GM12878 (cell line): ENCODE data around the gene ARHGEF38. TPM values are rescaled to one million over a fixed set of nuclear protein-coding genes. Genes with fewer than 3 reads are reported as not detected.

Source experiments
- ATAC-seq: fragments of 200-7000 bp; cut with Tn5 transposase; 3 replicates; pipeline ENCODE4 v1.9.1; 2020; ENCODE audit warnings: mild to moderate bottlenecking, moderate library complexity
- BruUV-seq: library from RNA; stranded (reverse); fragments of 400-500 nt; replicated peaks from 2 replicates; lab custom pipeline; 2021; lab: Mats Ljungman, UMichigan
- CTCF ChIA-PET: fragments of 300-600 bp; sonication (Branson Sonifier 250); formaldehyde crosslinking; extraction: SDS; loops from one replicate; lab custom pipeline; 2021; ENCODE audit warnings: inconsistent platforms; lab: Yijun Ruan, JAX
- POLR2A ChIA-PET: fragments of 350-600 bp; formaldehyde crosslinking; extraction: SDS; loops from one replicate; lab custom pipeline; 2021; ENCODE audit warnings: inconsistent platforms; lab: Charles Lee
- RAD21 ChIA-PET: fragments of 300-600 bp; sonication (Branson Sonifier 250); formaldehyde crosslinking; loops from one replicate; lab custom pipeline; 2023; ENCODE audit warnings: antibody characterized with exemption; ENCODE audit not compliant: unreplicated experiment; lab: Charles Lee
- SMC1A ChIA-PET: fragments of 300-600 bp; sonication (Branson Sonifier 250); formaldehyde crosslinking; loops from one replicate; lab custom pipeline; 2023; ENCODE audit not compliant: unreplicated experiment, uncharacterized antibody; lab: Charles Lee
- DNase-seq: peaks from one replicate; pipeline ENCODE4 v3.0.0-alpha.2; 2011; ENCODE audit warnings: low read depth, low spot score
- FAIRE-seq: peaks from 3 replicates; lab custom pipeline; 2011; peaks lifted over from hg19 to GRCh38; lab: Jason Lieb, UNC
- H2AFZ ChIP-seq: 2 replicates; pipeline ENCODE4 v1.6.0; 2011; ENCODE audit warnings: low read depth, low read length, control low read depth; ENCODE audit not compliant: control insufficient read depth
- H3K27ac ChIP-seq: 2 replicates; pipeline ENCODE4 v1.5.1; 2011; ENCODE audit warnings: control low read depth; ENCODE audit not compliant: control insufficient read depth, insufficient read depth
- H3K27me3 ChIP-seq, 2 experiments: replicated peaks in 1 of 2; 2 replicates each; pipeline versions ENCODE4 v1.6.0 to v1.6.1; 2011; ENCODE audit warnings: low read length in 1 of 2; ENCODE audit not compliant: control insufficient read depth in 2 of 2, insufficient read depth in 2 of 2
- H3K36me3 ChIP-seq, 2 experiments: 2 replicates each; pipeline ENCODE4 v1.5.1; 2011; ENCODE audit warnings: low read length in 1 of 2; ENCODE audit not compliant: control insufficient read depth in 2 of 2, insufficient read depth in 2 of 2
- H3K4me1 ChIP-seq: 2 replicates; pipeline ENCODE4 v1.6.1; 2011; ENCODE audit warnings: mild to moderate bottlenecking, low read length, moderate library complexity, mixed read lengths; ENCODE audit not compliant: control insufficient read depth, insufficient read depth
- H3K4me2 ChIP-seq: 2 replicates; pipeline ENCODE4 v1.6.0; 2011; ENCODE audit warnings: control low read depth; ENCODE audit not compliant: control insufficient read depth, insufficient read depth
- H3K4me3 ChIP-seq: fragments of 200-600 bp; sonication (generic); 2 replicates; pipeline ENCODE4 v1.5.1; 2016
- H3K79me2 ChIP-seq: 2 replicates; pipeline ENCODE4 v1.6.0; 2011; ENCODE audit warnings: low read length; ENCODE audit not compliant: control insufficient read depth, insufficient read depth
- H3K9ac ChIP-seq: 2 replicates; pipeline ENCODE4 v1.8.0; 2011; ENCODE audit warnings: low read length, control low read depth, mixed read lengths; ENCODE audit not compliant: control insufficient read depth, insufficient read depth
- H3K9me3 ChIP-seq: replicated peaks from 3 replicates; pipeline ENCODE4 v1.5.1; 2011; ENCODE audit warnings: mild to moderate bottlenecking, low read length; ENCODE audit not compliant: control insufficient read depth, insufficient read depth
- H4K20me1 ChIP-seq: 2 replicates; pipeline ENCODE4 v1.6.0; 2011; ENCODE audit not compliant: control insufficient read depth, insufficient read depth
- ATF7 ChIP-seq: fragments of 450-650 bp; IDR thresholded peaks from 2 replicates; pipeline ENCODE4 v1.6.1; 2016; ENCODE audit warnings: low read depth, mild to moderate bottlenecking
- BHLHE40 ChIP-seq, 2 experiments: fragments of 450-650 bp in 1 of 2; IDR thresholded peaks; 2 replicates each; pipeline ENCODE4 v1.6.1; 2011 to 2017; ENCODE audit warnings: low read depth in 2 of 2, borderline replicate concordance in 1 of 2, improper control_type of control experiment in 1 of 2, low read length in 1 of 2, mild to moderate bottlenecking in 1 of 2
- CHD1 ChIP-seq: IDR thresholded peaks from 2 replicates; pipeline ENCODE4 v1.6.1; 2012; ENCODE audit warnings: low read depth, low read length, improper control_type of control experiment
- IKZF2 ChIP-seq, 2 experiments: fragments of 450-650 bp; IDR thresholded peaks; 2 replicates each; pipeline ENCODE4 v1.6.1; 2017; ENCODE audit warnings: mild to moderate bottlenecking in 2 of 2, moderate library complexity in 2 of 2
- JUNB ChIP-seq: IDR thresholded peaks from 2 replicates; pipeline ENCODE4 v1.6.1; 2016; ENCODE audit warnings: antibody characterized with exemption, mild to moderate bottlenecking
- MYC ChIP-seq: IDR thresholded peaks from 2 replicates; pipeline ENCODE4 v1.6.1; 2011; ENCODE audit warnings: mild to moderate bottlenecking, low read length, moderate library complexity, inconsistent platforms; ENCODE audit not compliant: insufficient read depth, insufficient replicate concordance, insufficient read length, severe bottlenecking
- RFX5 ChIP-seq: IDR thresholded peaks from 2 replicates; pipeline ENCODE4 v1.6.1; 2011; ENCODE audit warnings: low read depth, low read length, improper control_type of control experiment
- RUNX3 ChIP-seq: IDR thresholded peaks from 2 replicates; pipeline ENCODE4 v1.6.1; 2012; ENCODE audit warnings: low read length, inconsistent platforms
- SUPT20H ChIP-seq: IDR thresholded peaks from 2 replicates; pipeline ENCODE4 v1.6.1; 2011; ENCODE audit warnings: low read depth, mild to moderate bottlenecking, low read length, moderate library complexity, borderline replicate concordance; ENCODE audit not compliant: control insufficient read depth
- TCF7 ChIP-seq: IDR thresholded peaks from 2 replicates; pipeline ENCODE4 v1.6.1; 2014; ENCODE audit warnings: antibody characterized with exemption, borderline replicate concordance
- ZNF274 ChIP-seq: IDR thresholded peaks from one replicate; pipeline ENCODE4 v1.8.0; 2011; ENCODE audit not compliant: insufficient read length, insufficient read depth
- ZSCAN29 ChIP-seq: fragments of 450-650 bp; IDR thresholded peaks from 2 replicates; pipeline ENCODE4 v1.6.1; 2017; ENCODE audit warnings: mild to moderate bottlenecking, moderate library complexity
- WGBS: methylation state at CpG from one replicate; pipeline ENCODE4 v1.1.6; 2016; ENCODE audit warnings: low lambda C conversion rate; ENCODE audit not compliant: insufficient replicate concordance, insufficient coverage; ENCODE audit errors: missing lambda C conversion rate; 5-methylcytosine and 5-hydroxymethylcytosine counted together
- in situ Hi-C: fragments of 300-500 bp; cut with MboI; formaldehyde crosslinking; loops from 9 replicates; pipeline ENCODE4 v1.14.3; 2018; ENCODE audit warnings: mixed read lengths
- intact Hi-C: fragments of 100-400 bp; cut with micrococcal nuclease; formaldehyde crosslinking; loops from one replicate; pipeline ENCODE4 v1.14.2; 2022; ENCODE audit not compliant: unreplicated experiment
- polyA plus RNA-seq, 11 experiments: library from polyadenylated mRNA; depleted of rRNA in 4 of 11; unstranded in 6 of 11; stranded (reverse) in 5 of 11; fragments of >200 nt; fragmentation: Nextera tagmentation in 4 of 11; fragmentation: Illumina TruSeq in 1 of 11; extraction: Ambion mirVana in 4 of 11; extraction: Trizol in 1 of 11; gene quantifications; 1 replicate in 1 of 11; 2 replicates in 10 of 11; pipeline versions ENCODE4 v1.2.1 to v1.2.3, GENCODE V29; 2011 to 2016; ENCODE audit warnings: inconsistent platforms in 2 of 11, missing spikeins in 2 of 11, low read depth in 1 of 11
- total RNA-seq, 4 experiments: library from RNA; depleted of rRNA in 3 of 4; stranded (reverse); fragments of >200 nt in 3 of 4; fragmentation: Illumina TruSeq in 1 of 4; extraction: Trizol in 1 of 4; gene quantifications; 2 replicates each; pipeline versions ENCODE4 v1.2.1 to v1.2.3, GENCODE V29; 2013 to 2021
- TF ChIP-seq, protein P1 (sequence below): fragments of 450-650 bp; IDR thresholded peaks from 2 replicates; pipeline ENCODE4 v1.6.1; 2016; ENCODE audit warnings: mild to moderate bottlenecking
- TF ChIP-seq, protein P2 (sequence below): IDR thresholded peaks from 2 replicates; pipeline ENCODE4 v1.6.1; 2011; ENCODE audit warnings: borderline replicate concordance, low read depth, mild to moderate bottlenecking, moderate library complexity, low read length; ENCODE audit not compliant: insufficient read depth, poor library complexity, severe bottlenecking

Gene ARHGEF38
- total and polyA plus RNA-seq, 10 of the 15 experiments (the other 5 are each of a cell fraction or from before 2014, with no cell fraction given), result 0.01 to 1.1 (median 0.09) TPM; not detected in 2

GRCh38 chr4:105560421-105560848, 8.0 kb downstream of the ARHGEF38 start:
- ChIA-PET CTCF (interaction anchor here (0.7 to 1.7 kb wide), 4 partner anchors 16 to 107 kb away, joined by 3 to 9 read pairs (median 3); no protein-coding TSS in a partner anchor), RAD21 (interaction anchor here (1.5 kb wide), 1 partner anchor 39 kb away, joined by 3 read pairs; no protein-coding TSS in a partner anchor), POLR2A (no interaction called here), SMC1A (interaction anchor here (0.7 to 1.7 kb wide), 5 partner anchors 14 to 106 kb away, joined by 3 to 8 read pairs (median 3); no protein-coding TSS in a partner anchor)
- Histone ChIP-seq H3K4me1 (no peaks in the 10 kb centered on the region), H3K4me2 (no peak overlapping the region), H3K27me3 (no peaks in the 10 kb centered on the region), H3K9ac (no peak overlapping the region), H3K9me3 (no peaks in the 10 kb centered on the region), H3K27ac (no peak overlapping the region), H2AFZ (no peak overlapping the region), H4K20me1 (no peaks in the 10 kb centered on the region), H3K36me3 (no peaks in the 10 kb centered on the region), H3K79me2 (no peaks in the 10 kb centered on the region), H3K4me3 (no peak overlapping the region)
- FAIRE-seq, result no peak
- intact Hi-C loops (no loop called here), in situ Hi-C loops (no loop called here)
- WGBS, result 0% methylated on average over 1 of the region's 1 CpG
- BruUV-seq, result no TSS peak
- TF ChIP-seq BHLHE40 (IDR thresholded peaks at IDR 0.05; ENCODE audit: borderline replicate concordance in 1 of 2, low read depth in 2 of 2, low read length in 1 of 2), result no peak
- no peak for TF ChIP-seq ZNF274
- DNase-seq, result no peak
- ATAC-seq, result no peak

DNA sequence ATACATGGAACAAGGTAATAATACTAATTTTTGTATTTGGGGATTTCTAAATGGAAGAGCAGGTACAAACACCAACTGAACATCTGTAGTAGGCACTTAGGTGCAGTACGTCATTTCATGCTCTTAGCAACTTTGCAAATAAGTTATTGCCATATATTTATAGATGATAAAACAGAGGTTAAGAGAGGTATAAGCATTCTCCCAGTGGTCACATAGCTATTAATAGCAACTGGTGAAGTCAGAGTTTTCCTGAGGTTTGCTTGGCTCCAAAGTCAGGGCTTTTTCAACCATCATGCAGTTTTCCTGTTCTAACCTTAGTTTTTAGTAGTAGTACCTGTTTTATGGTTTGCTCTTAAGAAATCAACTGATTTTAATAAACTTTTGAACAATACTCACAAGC, 10.9 kb downstream of the ARHGEF38 start:
- H3K27me3 ChIP-seq, result no peaks in the 10 kb centered on the region
- H3K27ac ChIP-seq, result no peak overlapping the region
- intact Hi-C loops (no loop called here), in situ Hi-C loops (no loop called here)
- 58% methylated on average over 1 of the region's 1 CpG for WGBS
- H3K4me3 ChIP-seq, result no peak overlapping the region
- H3K4me1 ChIP-seq, result no peaks in the 10 kb centered on the region
- no peak for DNase-seq
- no peaks in the 10 kb centered on the region for H3K9me3 ChIP-seq
- no peak for FAIRE-seq
- H3K9ac ChIP-seq, result no peak overlapping the region
- no peak overlapping the region for H2AFZ ChIP-seq
- ChIA-PET RAD21 (no interaction called here), SMC1A (interaction anchor here (1.1 kb wide), 2 partner anchors 24 to 103 kb away, joined by 3 to 4 read pairs; no protein-coding TSS in a partner anchor), CTCF (no interaction called here), POLR2A (no interaction called here)
- H3K4me2 ChIP-seq, result no peak overlapping the region
- ATAC-seq, result no peak
- BruUV-seq, result no TSS peak
- no peaks in the 10 kb centered on the region for H4K20me1 ChIP-seq
- H3K79me2 ChIP-seq, result no peaks in the 10 kb centered on the region
- no peaks in the 10 kb centered on the region for H3K36me3 ChIP-seq
- TF ChIP-seq CHD1 (no peak), IKZF2 (IDR thresholded peaks at IDR 0.05) (no peak), RUNX3 (no peak), RFX5 (no peak), MYC (no peak), TCF7 (no peak), SUPT20H (no peak), ATF7 (no peak), ZSCAN29 (no peak), JUNB (no peak)
- TF ChIP-seq, protein P1, sequence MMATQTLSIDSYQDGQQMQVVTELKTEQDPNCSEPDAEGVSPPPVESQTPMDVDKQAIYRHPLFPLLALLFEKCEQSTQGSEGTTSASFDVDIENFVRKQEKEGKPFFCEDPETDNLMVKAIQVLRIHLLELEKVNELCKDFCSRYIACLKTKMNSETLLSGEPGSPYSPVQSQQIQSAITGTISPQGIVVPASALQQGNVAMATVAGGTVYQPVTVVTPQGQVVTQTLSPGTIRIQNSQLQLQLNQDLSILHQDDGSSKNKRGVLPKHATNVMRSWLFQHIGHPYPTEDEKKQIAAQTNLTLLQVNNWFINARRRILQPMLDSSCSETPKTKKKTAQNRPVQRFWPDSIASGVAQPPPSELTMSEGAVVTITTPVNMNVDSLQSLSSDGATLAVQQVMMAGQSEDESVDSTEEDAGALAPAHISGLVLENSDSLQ, result no peak
- TF ChIP-seq, protein P2, sequence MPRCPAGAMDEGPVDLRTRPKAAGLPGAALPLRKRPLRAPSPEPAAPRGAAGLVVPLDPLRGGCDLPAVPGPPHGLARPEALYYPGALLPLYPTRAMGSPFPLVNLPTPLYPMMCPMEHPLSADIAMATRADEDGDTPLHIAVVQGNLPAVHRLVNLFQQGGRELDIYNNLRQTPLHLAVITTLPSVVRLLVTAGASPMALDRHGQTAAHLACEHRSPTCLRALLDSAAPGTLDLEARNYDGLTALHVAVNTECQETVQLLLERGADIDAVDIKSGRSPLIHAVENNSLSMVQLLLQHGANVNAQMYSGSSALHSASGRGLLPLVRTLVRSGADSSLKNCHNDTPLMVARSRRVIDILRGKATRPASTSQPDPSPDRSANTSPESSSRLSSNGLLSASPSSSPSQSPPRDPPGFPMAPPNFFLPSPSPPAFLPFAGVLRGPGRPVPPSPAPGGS, result no peak
